C4-2B (cell line): Measurements from ENCODE around the gene ERGIC3.

Experiments used
- CTCF ChIP-seq: fragments of 450-650 bp; conservative IDR thresholded peaks from 2 replicates; pipeline ENCODE4 v1.5.1; 2017; ENCODE audit warnings: mild to moderate bottlenecking
- ZFX ChIP-seq: fragments of 450-650 bp; IDR thresholded peaks from 2 replicates; pipeline ENCODE4 v1.6.1; 2017

GRCh38 chr20:35559042-35559693, 17.3 kb downstream of the ERGIC3 start:
- no peak for TF ChIP-seq CTCF
- no peak for TF ChIP-seq ZFX
